CD4-positive, alpha-beta T cell (primary cell): Measurements from ENCODE around the gene SEPTIN10. TPM values are rescaled to one million over a fixed set of nuclear protein-coding genes. Genes with fewer than 3 reads are reported as not detected.
"Not testable (repeated sequence)": the region's sequence is repeated elsewhere in the genome, so short reads cannot be mapped to it uniquely, and the experiment has no call there.

ENCODE experiments used
- ATAC-seq: fragments of 200-7000 bp; cut with Tn5 transposase; one replicate; pipeline ENCODE4 v1.10.0; 2022; ENCODE audit warnings: mild to moderate bottlenecking; ENCODE audit not compliant: poor library complexity
- CTCF ChIA-PET: fragments of 350-600 bp; sonication (Branson Sonifier 250); formaldehyde crosslinking; loops from one replicate; lab custom pipeline; 2021; ENCODE audit warnings: antibody characterized with exemption, inconsistent platforms; lab: Charles Lee
- POLR2A ChIA-PET: fragments of 350-600 bp; sonication (Branson Sonifier 250); formaldehyde crosslinking; loops from one replicate; lab custom pipeline; 2021; ENCODE audit warnings: antibody characterized with exemption, inconsistent platforms; lab: Charles Lee
- DNase-seq, 14 experiments: peaks; one replicate each; pipeline ENCODE4 v3.0.0-alpha.2; 2013 to 2020; ENCODE audit warnings: mixed read lengths in 2 of 14
- H3K27ac ChIP-seq, 2 donors: one replicate each; pipeline versions ENCODE4 v1.5.1 to v1.7.0; 2013; ENCODE audit warnings: low read length in 2 of 2, low read depth in 1 of 2, mild to moderate bottlenecking in 1 of 2
- H3K27me3 ChIP-seq, 2 experiments: 1 replicate in 1 of 2; 2 replicates in 1 of 2; pipeline versions ENCODE4 v1.6.1 to v1.7.0; 2013; ENCODE audit warnings: low read length in 2 of 2, control low read depth in 1 of 2, mild to moderate bottlenecking in 1 of 2, moderate library complexity in 1 of 2; ENCODE audit not compliant: insufficient read depth in 2 of 2, control insufficient read depth in 1 of 2
- H3K36me3 ChIP-seq: one replicate; pipeline ENCODE4 v1.6.1; 2013; ENCODE audit warnings: low read length, control low read depth; ENCODE audit not compliant: insufficient read depth
- H3K4me1 ChIP-seq: one replicate; pipeline ENCODE4 v1.6.1; 2013; ENCODE audit warnings: low read length, control low read depth; ENCODE audit not compliant: insufficient read depth
- H3K4me3 ChIP-seq: one replicate; pipeline ENCODE4 v1.5.1; 2013; ENCODE audit warnings: mild to moderate bottlenecking, low read length, moderate library complexity
- H3K9me3 ChIP-seq, 2 experiments: 1 replicate in 1 of 2; 2 replicates in 1 of 2; pipeline versions ENCODE4 v1.6.1 to v1.7.0; 2013; ENCODE audit warnings: low read length in 2 of 2, mild to moderate bottlenecking in 2 of 2, control low read depth in 1 of 2, moderate library complexity in 1 of 2; ENCODE audit not compliant: control insufficient read depth in 1 of 2, insufficient read depth in 1 of 2
- H3K27ac Mint-ChIP-seq: one replicate; pipeline ENCODE4 v1.8.0; 2020; ENCODE audit warnings: mixed read lengths
- H3K27me3 Mint-ChIP-seq: one replicate; pipeline ENCODE4 v1.8.0; 2021; ENCODE audit warnings: mixed read lengths
- H3K36me3 Mint-ChIP-seq: one replicate; pipeline ENCODE4 v1.8.0; 2021; ENCODE audit warnings: low read depth, mixed read lengths
- H3K4me1 Mint-ChIP-seq: one replicate; pipeline ENCODE4 v1.8.0; 2021; ENCODE audit warnings: low read depth, mixed read lengths
- H3K4me3 Mint-ChIP-seq: one replicate; pipeline ENCODE4 v1.8.0; 2020; ENCODE audit warnings: mild to moderate bottlenecking, mixed read lengths
- H3K9me3 Mint-ChIP-seq: one replicate; pipeline ENCODE4 v1.8.0; 2020; ENCODE audit warnings: mixed read lengths
- CTCF ChIP-seq: fragments of 200-600 bp; IDR thresholded peaks from one replicate; pipeline ENCODE4 v1.8.0; 2022; ENCODE audit warnings: antibody characterized with exemption, mild to moderate bottlenecking
- intact Hi-C, 2 experiments: fragments of 100-400 bp; cut with DNase I in 1 of 2; cut with micrococcal nuclease in 1 of 2; formaldehyde crosslinking; loops; one replicate each; pipeline versions ENCODE4 v1.15.1 to v1.9.0; 2023 to 2025; cut with DNase I, micrococcal nuclease
- total RNA-seq, 174 experiments: library from RNA in 2 of 174; stranded (reverse) in 2 of 174; gene quantifications; one replicate each; pipeline ENCODE4 v1.2.3 and lab custom pipeline; 2021 to 2026

Gene SEPTIN10
- total RNA-seq, 2 experiments from 2014 or later = 2.0 to 2.6 TPM

GRCh38 chr2:109646961-109647360, 33.2 kb upstream of the SEPTIN10 start:
- CTCF ChIA-PET = no interaction called here
- Histone ChIP-seq H3K4me1 (no peaks in the 10 kb centered on the region), H3K36me3 (no peaks in the 10 kb centered on the region), H3K27me3 (no peaks in the 10 kb centered on the region), H3K27ac (no peak overlapping the region), H3K9me3 (peaks cover 0 to 3% of the 10 kb centered on the region in 2 experiments), H3K4me3 (no peak overlapping the region)
- Mint-ChIP-seq H3K36me3 (no peaks in the 10 kb centered on the region), H3K4me1 (no peaks in the 10 kb centered on the region), H3K4me3 (no peak overlapping the region), H3K27ac (no peak overlapping the region), H3K27me3 (peaks cover 22% of the 10 kb centered on the region), H3K9me3 (no peaks in the 10 kb centered on the region)
- DNase-seq (no peak), ATAC-seq (no peak)
- TF ChIP-seq CTCF = no peak
- intact Hi-C loops = no loop called here
- POLR2A ChIA-PET = no interaction called here

GRCh38 chr2:109645412-109646184, 31.8 kb upstream of the SEPTIN10 start:
- ChIA-PET POLR2A (no interaction called here), CTCF (no interaction called here)
- Histone ChIP-seq H3K4me3 (no peak overlapping the region), H3K27me3 (no peaks in the 10 kb centered on the region), H3K9me3 (no peaks in the 10 kb centered on the region), H3K4me1 (no peaks in the 10 kb centered on the region), H3K36me3 (no peaks in the 10 kb centered on the region), H3K27ac (no peak overlapping the region)
- no peaks in the 10 kb centered on the region for H3K4me1 Mint-ChIP-seq
- peaks cover 11% of the 10 kb centered on the region for H3K27me3 Mint-ChIP-seq
- no peaks in the 10 kb centered on the region for H3K36me3 Mint-ChIP-seq
- ATAC-seq = no peak
- no peak overlapping the region for H3K27ac Mint-ChIP-seq
- no peaks in the 10 kb centered on the region for H3K9me3 Mint-ChIP-seq
- no peak overlapping the region for H3K4me3 Mint-ChIP-seq
- DNase-seq = no peak
- no peak for TF ChIP-seq CTCF
- intact Hi-C loops = no loop called here

- POLR2A ChIA-PET = no interaction called here
- ATAC-seq (no peak), DNase-seq (no peak)
- CTCF ChIA-PET = no interaction called here
- Mint-ChIP-seq H3K27me3 (peaks cover 6% of the 10 kb centered on the region), H3K4me1 (no peaks in the 10 kb centered on the region), H3K36me3 (no peaks in the 10 kb centered on the region), H3K9me3 (no peaks in the 10 kb centered on the region), H3K27ac (no peak overlapping the region), H3K4me3 (no peak overlapping the region)
- H3K36me3 ChIP-seq = no peaks in the 10 kb centered on the region
- no peaks in the 10 kb centered on the region for H3K4me1 ChIP-seq
- H3K4me3 ChIP-seq = no peak overlapping the region
- H3K27ac ChIP-seq = no peak overlapping the region
- intact Hi-C loops = no loop called here
- no peaks in the 10 kb centered on the region for H3K9me3 ChIP-seq
- no peaks in the 10 kb centered on the region for H3K27me3 ChIP-seq
- no peak for TF ChIP-seq CTCF
These were observed 31.0 kb upstream of the SEPTIN10 start for GRCh38 chr2:109644571-109645275.

- ATAC-seq, H3K4me1 Mint-ChIP-seq, CTCF ChIA-PET, H3K36me3 ChIP-seq, H3K27ac ChIP-seq, H3K4me3 Mint-ChIP-seq, DNase-seq, intact Hi-C loops, POLR2A ChIA-PET, H3K27ac Mint-ChIP-seq, H3K9me3 Mint-ChIP-seq, H3K4me1 ChIP-seq, H3K9me3 ChIP-seq, H3K36me3 Mint-ChIP-seq, H3K27me3 Mint-ChIP-seq, H3K4me3 ChIP-seq, H3K27me3 ChIP-seq: not testable (repeated sequence)
These were observed 26.2 kb upstream of the SEPTIN10 start for GRCh38 chr2:109640000-109640399.
